NCI-H345 treated with DMSO at 0.1 percent for 48 hours (cell line): ENCODE data around the gene CRTC2.

Source experiments
- DNase-seq: peaks from one replicate; lab custom pipeline; 2025; ENCODE audit not compliant: unreplicated experiment; lab: John Stamatoyannopoulos, UW

CRTC2 gene

GRCh38 chr1:153946622-153947241 is 11.7 kb downstream of the CRTC2 start, which contains the start of gene DENND4B:
Gene DENND4B (minus strand): TSS chr1:153946718. CDS start chr1:153944374, 2,344 bp downstream.
- peak; percentile 70 for DNase-seq

GRCh38 chr1:153945795-153946621 is 12.4 kb downstream of the CRTC2 start:
- DNase-seq: no peak

GRCh38 chr1:153945131-153945794 is 13.1 kb downstream of the CRTC2 start:
- DNase-seq: no peak

- no peak for DNase-seq
Observed at GRCh38 chr1:153944827-153945117, 13.6 kb downstream of the CRTC2 start.

- DNase-seq: no peak
Observed at GRCh38 chr1:153944005-153944826, 14.2 kb downstream of the CRTC2 start.

- DNase-seq: no peak
Observed at GRCh38 chr1:153942766-153943549, 15.5 kb downstream of the CRTC2 start.

GRCh38 chr1:153941826-153942725 is 16.3 kb downstream of the CRTC2 start:
- DNase-seq: no peak

- DNase-seq: no peak
Observed at GRCh38 chr1:153940756-153941155, 17.7 kb downstream of the CRTC2 start.

- DNase-seq: no peak
Observed at GRCh38 chr1:153939476-153939875, 18.9 kb downstream of the CRTC2 start.

- no peak for DNase-seq
Observed at GRCh38 chr1:153938996-153939395, 19.4 kb downstream of the CRTC2 start.

GRCh38 chr1:153937331-153937730 is 21.1 kb downstream of the CRTC2 start:
- DNase-seq: no peak

GRCh38 chr1:153936011-153936802 is 22.2 kb downstream of the CRTC2 start:
- no peak for DNase-seq

GRCh38 chr1:153934746-153935145 is 23.7 kb downstream of the CRTC2 start:
- no peak for DNase-seq

GRCh38 chr1:153933955-153934354 is 24.5 kb downstream of the CRTC2 start:
- no peak for DNase-seq

- no peak for DNase-seq
Observed at GRCh38 chr1:153933430-153933829, 25.0 kb downstream of the CRTC2 start.

- no peak for DNase-seq
Observed at GRCh38 chr1:153932156-153933131, 26.0 kb downstream of the CRTC2 start.
